SW 1271 (cell line): ENCODE measurements around the gene IFNB1.

ENCODE experiments used
- DNase-seq, 2 experiments: peaks; one replicate each; lab custom pipeline; 2025; lab: John Stamatoyannopoulos, UW

Gene IFNB1

DNA sequence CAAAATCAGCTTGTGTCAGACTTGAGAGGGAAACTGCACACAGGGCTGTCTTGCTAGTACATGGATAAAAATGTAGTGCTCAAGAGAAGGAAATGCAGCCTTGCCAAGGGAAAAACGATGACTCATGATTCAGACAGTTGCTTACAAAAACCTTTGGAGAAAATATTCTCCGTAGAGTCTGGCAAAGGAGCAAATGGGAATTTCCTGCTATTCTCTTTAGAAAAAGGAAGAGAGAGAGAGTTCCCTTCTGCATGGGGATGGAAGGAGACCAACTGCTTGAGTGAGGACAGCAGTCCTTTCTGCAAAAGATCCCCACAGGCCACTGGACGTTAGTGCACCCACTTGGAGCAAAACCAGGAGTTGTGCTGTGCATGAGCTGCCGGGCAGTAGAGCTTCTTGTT, 7.6 kb downstream of the IFNB1 start:
- peak in 1 of 2 experiments; percentile 65 for DNase-seq

DNA sequence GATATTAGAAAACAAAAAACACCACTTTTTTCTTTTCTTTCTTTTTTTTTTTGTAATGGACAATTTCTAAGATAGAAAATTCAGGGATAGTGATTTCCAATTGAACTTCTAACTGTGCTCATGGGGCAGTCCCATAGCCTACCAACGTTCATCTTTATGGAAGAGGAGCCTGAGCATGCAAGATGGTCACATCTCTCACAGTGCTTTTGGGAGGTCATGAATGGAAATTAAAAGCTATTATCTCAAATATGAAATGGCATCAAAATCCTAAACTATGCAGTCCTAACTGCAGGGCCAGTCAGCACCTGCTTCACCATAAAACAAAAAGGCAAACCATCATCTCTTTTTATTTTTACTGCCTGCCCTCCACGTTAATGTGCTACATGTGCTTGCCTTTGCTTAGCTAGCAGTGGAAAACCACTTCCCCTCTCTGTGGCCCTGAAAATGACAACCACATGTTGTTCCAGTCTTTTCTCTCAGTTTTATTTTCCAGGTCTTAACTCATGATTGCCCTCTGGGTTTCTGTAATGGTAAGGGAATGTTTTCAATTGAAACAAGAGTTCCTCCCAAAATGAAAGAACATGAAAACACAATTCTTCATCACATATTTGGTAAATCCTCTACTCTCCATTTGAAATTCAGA, 16.7 kb downstream of the IFNB1 start:
- no peak for DNase-seq

DNA sequence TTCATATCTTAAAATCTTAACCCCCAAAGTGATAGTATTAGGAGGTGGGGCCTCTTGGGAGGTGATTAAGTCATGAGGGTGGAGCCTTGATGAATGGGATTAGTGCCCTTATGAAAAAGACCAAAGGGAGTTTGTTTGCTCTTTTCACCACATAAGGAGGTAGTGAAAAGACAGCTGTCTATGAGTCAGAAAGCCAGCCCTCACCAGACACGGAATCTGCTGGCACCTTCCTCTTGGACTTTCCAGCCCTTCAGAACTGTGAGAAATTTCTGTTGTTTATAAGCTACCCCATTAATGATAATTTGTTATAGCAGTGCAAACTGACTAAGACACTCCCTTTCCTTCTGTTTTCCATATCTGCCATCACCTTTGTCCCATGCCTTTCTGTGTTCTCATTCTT, 20.8 kb downstream of the IFNB1 start:
- DNase-seq = no peak

DNA sequence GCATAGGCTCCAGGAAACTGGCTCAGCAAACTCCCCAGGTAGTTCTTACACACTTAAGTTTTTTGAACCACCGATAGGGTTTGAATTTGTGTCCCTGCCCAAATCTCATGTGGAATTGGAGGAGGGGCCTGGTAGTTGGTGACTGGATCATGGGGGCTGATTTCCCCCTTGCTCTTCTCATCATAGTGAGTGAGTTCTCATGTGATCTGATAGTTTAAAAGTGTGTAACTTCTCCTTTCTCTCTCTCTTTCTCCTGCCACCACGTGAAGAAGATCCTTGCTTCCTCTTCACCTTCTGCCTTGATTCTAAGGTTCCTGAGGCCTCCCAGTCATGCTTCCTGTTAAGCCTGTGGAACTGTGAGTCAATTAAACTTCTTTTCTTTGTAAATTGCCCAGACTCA, 23.9 kb downstream of the IFNB1 start:
- no peak for DNase-seq

DNA sequence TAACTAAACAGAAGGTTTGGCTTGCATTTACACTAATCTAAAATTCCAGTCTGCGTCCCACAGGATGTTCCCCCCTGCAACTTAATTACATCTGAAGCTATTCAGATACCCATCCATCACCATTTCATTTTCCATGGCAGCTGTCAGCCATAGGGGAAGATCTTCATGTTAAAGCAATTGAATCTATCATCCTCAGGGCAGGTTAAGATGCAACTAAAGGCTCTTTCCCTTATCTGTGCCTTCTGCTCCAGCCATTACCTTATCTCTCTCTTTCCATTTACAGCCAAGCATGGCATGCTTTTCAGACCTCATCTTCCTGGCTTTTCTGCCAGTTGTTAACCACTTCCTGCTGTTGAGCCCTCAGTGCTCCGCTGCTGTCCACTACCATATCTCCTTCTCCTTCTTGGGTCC, 30.5 kb downstream of the IFNB1 start:
- no peak for DNase-seq

DNA sequence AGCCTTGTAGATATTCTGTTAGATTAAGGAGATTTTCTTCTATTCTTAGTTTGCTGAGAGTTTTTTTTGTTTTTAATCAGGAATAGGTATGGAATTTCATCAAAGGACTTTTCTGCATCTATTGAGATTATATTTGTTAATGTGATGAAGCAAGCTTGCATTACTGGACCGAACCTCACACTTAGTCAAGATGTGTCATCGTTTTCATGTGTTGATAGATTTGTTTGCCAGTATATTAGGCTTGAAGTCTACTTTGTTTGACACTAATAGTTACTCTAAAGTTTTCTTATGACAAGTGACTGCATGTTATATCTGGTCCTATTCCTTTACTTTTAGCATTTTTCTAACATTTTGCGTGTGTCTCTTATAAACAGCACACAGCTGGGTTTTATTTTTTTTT, 33.9 kb downstream of the IFNB1 start:
- DNase-seq = no peak

DNA sequence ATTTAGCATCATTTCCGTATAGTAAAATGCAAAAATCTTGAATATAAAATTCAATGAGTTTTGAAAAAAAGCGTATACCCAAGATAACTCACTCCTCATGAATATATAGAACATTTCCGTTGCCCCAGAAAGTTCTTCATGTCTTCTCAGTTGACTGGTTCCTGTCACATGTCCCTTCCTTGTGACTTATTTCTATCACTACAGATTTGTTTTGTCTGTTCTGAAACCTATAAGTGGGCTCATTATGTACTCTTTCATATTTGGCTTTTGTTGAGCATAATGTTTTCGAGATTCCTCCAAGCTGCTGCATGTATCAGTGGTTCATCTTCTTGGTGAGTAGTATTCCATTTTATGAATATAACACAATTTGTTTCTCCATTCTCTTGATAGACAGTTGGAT, 35.3 kb downstream of the IFNB1 start:
- DNase-seq = no peak

DNA sequence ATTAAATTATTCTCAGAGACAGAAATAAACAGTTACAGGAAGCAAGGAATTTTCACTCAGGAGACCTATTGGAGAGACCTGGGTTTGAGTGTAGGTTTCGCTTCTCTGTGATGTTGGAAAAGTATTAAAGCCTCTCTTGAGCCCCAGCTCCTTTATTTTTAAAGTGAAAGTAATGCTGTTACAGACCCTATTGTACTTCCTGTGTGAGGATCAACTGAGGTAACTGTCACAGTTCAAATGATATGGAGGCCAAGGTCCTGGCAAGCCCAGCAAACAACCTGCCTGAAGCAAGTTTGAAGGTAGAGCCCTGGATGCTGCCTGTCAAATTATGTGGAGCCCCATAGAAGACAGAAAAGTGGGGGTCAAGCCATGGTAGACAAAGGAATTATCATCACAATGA, 38.4 kb downstream of the IFNB1 start:
- no peak for DNase-seq

DNA sequence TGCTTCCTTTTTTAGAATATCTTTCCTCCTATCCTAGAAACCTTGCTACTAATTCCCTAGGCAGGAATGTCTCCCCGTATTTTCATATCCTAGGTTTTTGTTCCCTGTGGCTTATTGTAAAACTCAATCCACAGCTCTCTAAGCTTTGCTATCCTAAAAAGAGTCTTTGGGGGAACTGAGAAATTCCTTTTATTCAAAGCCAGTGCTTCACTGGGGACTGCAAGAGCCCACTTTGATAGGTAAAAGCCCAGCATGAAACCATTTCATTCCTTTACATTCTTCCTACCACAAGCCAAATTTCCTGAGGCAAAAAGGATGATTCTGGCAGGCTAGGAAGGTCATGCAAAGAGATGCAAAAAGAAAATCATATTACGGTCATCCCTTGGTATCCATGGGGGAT, 40.5 kb downstream of the IFNB1 start:
- DNase-seq = no peak

DNA sequence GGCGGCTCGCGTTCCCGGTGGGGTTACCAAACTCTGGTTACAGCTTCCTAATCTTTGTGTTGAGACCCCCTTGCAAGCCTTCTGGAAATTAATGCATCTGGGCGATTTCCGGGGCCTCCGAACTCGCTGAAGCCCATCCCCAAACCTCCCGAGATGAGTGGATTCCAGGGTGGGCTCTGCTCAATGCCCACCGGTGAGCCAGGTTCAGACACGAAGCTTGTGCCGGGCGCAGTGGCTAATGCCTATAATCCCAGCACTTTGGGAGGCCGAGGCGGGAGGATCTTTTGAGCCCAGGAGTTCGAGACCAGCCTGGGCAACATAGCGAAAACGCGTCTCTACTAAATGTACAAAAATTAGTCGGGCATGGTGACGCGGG, 45.9 kb downstream of the IFNB1 start:
- DNase-seq = no peak

DNA sequence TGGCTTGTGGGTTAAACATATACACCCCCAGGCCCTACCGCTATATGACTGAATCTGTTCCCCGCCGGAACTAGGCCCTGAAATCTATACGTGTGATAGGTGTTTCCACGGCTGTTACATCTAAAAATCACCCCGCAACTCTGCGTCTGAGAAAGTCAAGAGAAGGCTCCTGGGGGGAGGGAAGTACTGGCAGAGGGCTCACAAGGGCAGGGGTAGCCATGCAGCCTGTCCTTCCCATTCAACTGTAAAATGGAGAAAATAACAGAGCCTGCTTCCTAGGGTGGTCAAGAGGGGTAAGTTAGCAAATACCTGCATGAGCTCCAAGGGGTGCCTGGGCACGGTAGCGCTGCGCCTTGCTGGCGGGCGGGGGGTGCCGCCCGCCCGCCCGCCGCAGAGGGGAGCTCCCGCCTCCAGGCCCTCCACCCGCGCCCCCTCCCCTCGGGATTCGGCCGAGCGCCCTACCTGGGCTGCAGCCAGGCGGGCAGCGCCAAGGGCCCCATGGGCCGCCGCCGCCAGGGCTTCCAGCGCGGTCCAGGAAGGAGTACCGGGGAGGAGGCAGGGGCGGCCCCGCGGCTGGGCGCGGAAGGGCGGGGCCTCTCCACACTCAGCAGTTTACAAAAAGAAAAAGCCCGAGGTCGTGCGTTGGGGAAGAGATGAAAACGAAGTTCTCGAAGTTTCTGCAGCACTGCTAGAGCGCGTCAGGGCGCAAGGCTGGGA, 46.5 kb downstream of the IFNB1 start, which contains the start of gene HACD4:
Gene HACD4, minus strand, starts transcription at position 550 of the 717 bp plus-strand sequence. Its CDS starts 50 bp downstream, at position 500.
- no peak for DNase-seq

DNA sequence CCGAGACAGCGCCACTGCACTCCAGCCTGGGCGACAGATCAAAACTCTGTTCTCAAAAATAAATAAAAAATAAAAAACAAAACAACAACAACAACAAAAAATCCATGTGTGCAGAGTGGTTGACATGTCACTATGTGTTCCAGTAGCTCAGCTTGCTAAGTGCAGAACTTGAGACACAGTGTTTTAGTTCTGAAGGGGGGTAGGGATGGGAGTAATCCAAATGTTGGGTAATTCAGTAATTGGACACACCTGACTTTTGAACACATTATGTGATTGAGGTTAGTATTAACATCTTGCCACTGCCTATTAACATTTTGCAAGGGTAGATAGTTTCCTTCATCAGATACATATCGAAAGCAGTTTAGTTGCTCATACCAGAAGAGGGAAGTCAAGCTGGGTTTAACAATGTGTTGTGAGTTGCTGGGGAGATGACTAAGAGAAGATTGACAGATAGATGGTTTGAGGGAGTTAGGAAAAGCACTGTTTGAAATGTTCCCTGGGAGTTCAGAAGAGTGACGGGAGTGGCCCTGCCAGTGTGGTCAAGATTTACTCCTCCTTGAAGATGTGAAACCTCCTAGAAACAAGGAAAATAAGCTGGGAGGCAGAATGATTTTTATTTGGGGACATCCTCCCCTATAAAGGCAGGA, 47.2 kb downstream of the IFNB1 start:
- DNase-seq = no peak

DNA sequence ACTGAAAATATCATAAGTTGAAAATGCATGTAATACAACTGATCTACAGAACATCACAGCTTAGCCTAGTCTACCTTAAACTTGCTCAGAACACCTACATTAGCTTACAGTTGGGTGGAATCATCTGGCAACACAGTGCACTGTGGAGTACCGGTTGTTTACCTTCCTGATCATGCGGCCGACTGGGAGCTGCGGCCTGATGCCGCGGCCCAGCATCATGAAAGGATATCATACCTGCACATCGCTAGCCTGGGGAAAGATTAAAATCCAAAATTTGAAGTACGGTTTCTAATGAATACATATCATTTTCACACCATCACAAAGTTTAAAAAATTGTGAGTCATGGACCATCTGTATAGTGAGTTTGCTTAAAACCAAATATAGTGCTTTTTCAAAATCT, 48.1 kb downstream of the IFNB1 start:
- no peak for DNase-seq

DNA sequence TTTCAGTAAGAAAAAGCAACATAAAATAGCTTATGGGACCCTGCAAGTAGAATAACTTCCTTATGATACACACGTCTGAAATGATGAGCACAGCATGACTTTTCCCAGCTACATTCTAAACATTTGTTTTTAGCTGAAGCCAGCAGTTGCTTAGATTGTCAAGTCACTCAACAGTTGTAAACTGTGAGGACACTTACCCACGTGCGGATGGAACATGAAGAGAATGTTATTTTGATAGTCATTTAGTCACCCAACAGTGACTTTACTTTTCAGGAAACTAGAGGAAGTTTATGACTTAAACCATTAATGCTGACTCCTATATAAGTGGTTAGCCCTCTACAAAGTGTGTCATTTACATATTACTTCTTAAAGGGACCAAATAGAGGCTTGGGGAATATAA, 49.3 kb downstream of the IFNB1 start:
- DNase-seq = no peak

DNA sequence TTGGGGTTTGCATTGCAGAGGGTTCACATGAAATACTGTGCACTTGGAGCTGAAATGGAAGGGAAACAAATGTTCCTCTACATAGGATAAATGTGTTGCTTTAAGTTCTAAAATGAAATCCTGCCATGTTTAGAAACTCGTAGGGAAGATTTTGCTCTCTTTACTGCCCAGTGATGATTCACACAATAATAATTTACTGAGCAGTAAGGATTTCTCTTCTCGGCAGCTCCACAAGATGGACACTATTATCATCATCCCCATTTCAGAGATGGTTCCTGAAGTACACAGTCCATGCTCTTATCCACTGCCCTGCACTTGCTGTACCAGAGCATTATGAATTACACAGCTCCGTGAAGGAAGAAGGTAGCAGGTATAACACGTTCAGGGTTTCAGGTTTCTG, 50.4 kb downstream of the IFNB1 start:
- DNase-seq = no peak
